ENCODE results near the gene HIF3A. TPM values are rescaled to one million over a fixed set of nuclear protein-coding genes. Genes with fewer than 3 reads are reported as not detected.

The HIF3A gene
- total RNA-seq, 1 experiment from 2014 or later, result not detected

- DNase-seq, result no peak
- POLR2A ChIA-PET (ENCODE audit: unreplicated experiment), result no interaction called here
- Histone ChIP-seq H3K9me2 (replicated peaks; ENCODE audit: low read length) (no peaks in the 10 kb centered on the region), H2AFZ (ENCODE audit: low read length) (no peak overlapping the region), H3K9me3 (ENCODE audit: low read length) (no peaks in the 10 kb centered on the region), H3K36me3 (ENCODE audit: low read depth, low read length) (peaks cover 7% of the 10 kb centered on the region; the same call in 1 of the 2 replicates), H3K4me1 (ENCODE audit: insufficient read depth, low read length) (no peaks in the 10 kb centered on the region), H3K27me3 (ENCODE audit: low read length) (no peaks in the 10 kb centered on the region), H3K9ac (ENCODE audit: low read length) (no peak overlapping the region), H3K4me3 (ENCODE audit: low read length) (no peak overlapping the region), H4K20me1 (ENCODE audit: low read length) (no peaks in the 10 kb centered on the region), H3F3A (ENCODE audit: low read length, unreplicated experiment) (no peaks in the 10 kb centered on the region), H3K4me2 (ENCODE audit: low read length) (no peak overlapping the region), H3K27ac (ENCODE audit: low read length) (no peak overlapping the region), H3K79me2 (ENCODE audit: low read length) (no peaks in the 10 kb centered on the region)
- no peak for TF ChIP-seq EZH2phosphoT487 (IDR thresholded peaks at IDR 0.05; ENCODE audit: borderline replicate concordance, low read length)
- TF ChIP-seq EZH2 (IDR thresholded peaks at IDR 0.05; ENCODE audit: low read length, unreplicated experiment), result no peak
- TF ChIP-seq CTCF (conservative IDR thresholded peaks at IDR 0.05; ENCODE audit: low read depth, low read length), result no peak
- intact Hi-C loops (cut with micrococcal nuclease), result no loop called here
- no TSS peak for BruUV-seq (replicated peaks)
- ATAC-seq, result no peak
- CTCF ChIA-PET, result no interaction called here
These were observed 94.7 kb downstream of the HIF3A start for GRCh38 chr19:46391296-46392251.

GRCh38 chr19:46392252-46392801 lies 95.5 kb downstream of the HIF3A start:
- Histone ChIP-seq H3K4me3 (ENCODE audit: low read length) (no peak overlapping the region), H3K27me3 (ENCODE audit: low read length) (no peaks in the 10 kb centered on the region), H3K9me2 (replicated peaks; ENCODE audit: low read length) (no peaks in the 10 kb centered on the region), H3F3A (ENCODE audit: low read length, unreplicated experiment) (no peaks in the 10 kb centered on the region), H3K4me2 (ENCODE audit: low read length) (no peak overlapping the region), H3K27ac (ENCODE audit: low read length) (no peak overlapping the region), H3K9me3 (ENCODE audit: low read length) (no peaks in the 10 kb centered on the region), H3K9ac (ENCODE audit: low read length) (no peak overlapping the region), H4K20me1 (ENCODE audit: low read length) (no peaks in the 10 kb centered on the region), H2AFZ (ENCODE audit: low read length) (no peak overlapping the region), H3K36me3 (ENCODE audit: low read depth, low read length) (peaks cover 7% of the 10 kb centered on the region; the same call in 1 of the 2 replicates), H3K4me1 (ENCODE audit: insufficient read depth, low read length) (no peaks in the 10 kb centered on the region), H3K79me2 (ENCODE audit: low read length) (no peaks in the 10 kb centered on the region)
- DNase-seq (no peak), ATAC-seq (no peak)
- CTCF ChIA-PET, result no interaction called here
- TF ChIP-seq CTCF (conservative IDR thresholded peaks at IDR 0.05; ENCODE audit: low read depth, low read length) (no peak), EZH2phosphoT487 (IDR thresholded peaks at IDR 0.05; ENCODE audit: borderline replicate concordance, low read length) (no peak), EZH2 (IDR thresholded peaks at IDR 0.05; ENCODE audit: low read length, unreplicated experiment) (no peak)
- POLR2A ChIA-PET (ENCODE audit: unreplicated experiment), result no interaction called here
- intact Hi-C loops (cut with micrococcal nuclease), result no loop called here
- BruUV-seq (replicated peaks), result no TSS peak

GRCh38 chr19:46392837-46393236 lies 96.0 kb downstream of the HIF3A start:
- intact Hi-C loops (cut with micrococcal nuclease), result no loop called here
- Histone ChIP-seq H3K27me3 (ENCODE audit: low read length) (no peaks in the 10 kb centered on the region), H3K9ac (ENCODE audit: low read length) (no peak overlapping the region), H3K4me3 (ENCODE audit: low read length) (no peak overlapping the region), H3F3A (ENCODE audit: low read length, unreplicated experiment) (no peaks in the 10 kb centered on the region), H4K20me1 (ENCODE audit: low read length) (no peaks in the 10 kb centered on the region), H2AFZ (ENCODE audit: low read length) (no peak overlapping the region), H3K9me2 (replicated peaks; ENCODE audit: low read length) (no peaks in the 10 kb centered on the region), H3K27ac (ENCODE audit: low read length) (no peak overlapping the region), H3K4me2 (ENCODE audit: low read length) (no peak overlapping the region), H3K79me2 (ENCODE audit: low read length) (no peaks in the 10 kb centered on the region), H3K9me3 (ENCODE audit: low read length) (no peaks in the 10 kb centered on the region), H3K4me1 (ENCODE audit: insufficient read depth, low read length) (no peaks in the 10 kb centered on the region), H3K36me3 (ENCODE audit: low read depth, low read length) (peaks cover 7% of the 10 kb centered on the region; the same call in 1 of the 2 replicates)
- DNase-seq, result no peak
- POLR2A ChIA-PET (ENCODE audit: unreplicated experiment), result no interaction called here
- no peak for ATAC-seq
- TF ChIP-seq CTCF (conservative IDR thresholded peaks at IDR 0.05; ENCODE audit: low read depth, low read length) (no peak), EZH2phosphoT487 (IDR thresholded peaks at IDR 0.05; ENCODE audit: borderline replicate concordance, low read length) (no peak), EZH2 (IDR thresholded peaks at IDR 0.05; ENCODE audit: low read length, unreplicated experiment) (no peak)
- BruUV-seq (replicated peaks), result no TSS peak
- CTCF ChIA-PET, result no interaction called here
